K562 (cell line): Measurements from ENCODE around the gene GPER1. TPM values are rescaled to one million over a fixed set of nuclear protein-coding genes. Genes with fewer than 3 reads are reported as not detected.

ENCODE experiments used
- ASH1L ChIP-seq: fragments of 450-650 bp; IDR thresholded peaks from 2 replicates; pipeline ENCODE4 v1.6.1; 2018; ENCODE audit warnings: borderline replicate concordance, mild to moderate bottlenecking, low read depth; ENCODE audit not compliant: partially characterized antibody
- BCL6 ChIP-seq: fragments of 250-450 bp; sonication (Bioruptor Pico); IDR thresholded peaks from 2 replicates; pipeline ENCODE4 v1.4.0; 2020
- C11orf30 ChIP-seq: fragments of 450-650 bp; IDR thresholded peaks from 2 replicates; pipeline ENCODE4 v1.6.1; 2016; ENCODE audit warnings: low read depth, mild to moderate bottlenecking
- CCNT2 ChIP-seq: IDR thresholded peaks from 2 replicates; pipeline ENCODE4 v1.6.1; 2011; ENCODE audit warnings: borderline replicate concordance, low read depth, mild to moderate bottlenecking, moderate library complexity, mixed read lengths, low read length; ENCODE audit not compliant: insufficient read length; ENCODE audit errors: extremely low read depth
- CREB1 ChIP-seq, 2 experiments: sonication (generic) in 1 of 2; formaldehyde crosslinking in 1 of 2; IDR thresholded peaks; 2 replicates each; pipeline versions ENCODE4 v1.6.1 to v1.8.0; 2012 to 2022; ENCODE audit warnings: inconsistent platforms in 1 of 2, mild to moderate bottlenecking in 1 of 2, missing genetic modification reagents in 1 of 2, moderate library complexity in 1 of 2
- E2F6 ChIP-seq, 2 experiments: IDR thresholded peaks; 2 replicates each; pipeline ENCODE4 v1.6.1; 2011; ENCODE audit warnings: borderline replicate concordance in 1 of 2, control low read depth in 1 of 2, low read depth in 1 of 2, low read length in 1 of 2, mild to moderate bottlenecking in 1 of 2, mixed read lengths in 1 of 2, moderate library complexity in 1 of 2; ENCODE audit not compliant: insufficient read depth in 1 of 2, insufficient read length in 1 of 2, poor library complexity in 1 of 2, severe bottlenecking in 1 of 2; ENCODE audit errors: extremely low read depth in 1 of 2
- E4F1 ChIP-seq: fragments of 250-450 bp; sonication (Bioruptor Pico); IDR thresholded peaks from 2 replicates; pipeline ENCODE4 v1.5.0; 2021; ENCODE audit warnings: mild to moderate bottlenecking, borderline replicate concordance
- GABPB2 ChIP-seq: fragments of 250-450 bp; sonication (Bioruptor Pico); conservative IDR thresholded peaks from 2 replicates; pipeline ENCODE4 v1.5.1; 2021; ENCODE audit warnings: mild to moderate bottlenecking
- HNRNPL ChIP-seq: fragments of 200-400 bp; formaldehyde crosslinking; IDR thresholded peaks from 2 replicates; pipeline ENCODE4 v1.6.1; 2017; ENCODE audit warnings: low read depth, mild to moderate bottlenecking, low read length
- POLR2AphosphoS5 ChIP-seq: IDR thresholded peaks from 2 replicates; pipeline ENCODE4 v1.6.1; 2011; ENCODE audit warnings: mild to moderate bottlenecking, low read depth, low read length, moderate library complexity; ENCODE audit not compliant: control insufficient read depth, insufficient read depth
- RAD21 ChIP-seq, 2 experiments: fragments of 250-450 bp in 1 of 2; fragments of 450-650 bp in 1 of 2; sonication (Bioruptor Pico) in 1 of 2; formaldehyde crosslinking in 1 of 2; IDR thresholded peaks in 1 of 2; conservative IDR thresholded peaks in 1 of 2; 2 replicates each; pipeline versions ENCODE4 v1.4.0 to v1.8.0; 2020 to 2022; ENCODE audit warnings: mild to moderate bottlenecking in 2 of 2, moderate library complexity in 1 of 2
- RNF219 ChIP-seq: fragments of 250-450 bp; sonication (Bioruptor Pico); IDR thresholded peaks from 2 replicates; pipeline ENCODE4 v1.5.0; 2022; ENCODE audit warnings: mild to moderate bottlenecking
- TCF3 ChIP-seq: sonication (generic); formaldehyde crosslinking; IDR thresholded peaks from 2 replicates; pipeline ENCODE4 v1.4.0; 2020; ENCODE audit warnings: mild to moderate bottlenecking, missing genetic modification reagents
- ZC3H8 ChIP-seq: fragments of 450-650 bp; IDR thresholded peaks from 2 replicates; pipeline ENCODE4 v1.6.1; 2017
- ZEB2 ChIP-seq: fragments of 450-650 bp; IDR thresholded peaks from 2 replicates; pipeline ENCODE4 v1.6.1; 2016
- ZNF121 ChIP-seq: sonication (generic); formaldehyde crosslinking; conservative IDR thresholded peaks from 2 replicates; pipeline ENCODE4 v1.8.0; 2022; ENCODE audit warnings: missing genetic modification reagents
- ZNF398 ChIP-seq: fragments of 250-450 bp; sonication (Bioruptor Pico); IDR thresholded peaks from 2 replicates; pipeline ENCODE4 v1.8.0; 2021; ENCODE audit warnings: moderate library complexity, mild to moderate bottlenecking, inconsistent platforms
- ZNF584 ChIP-seq: fragments of 200-800 bp; sonication (Bioruptor generic); IDR thresholded peaks from 2 replicates; pipeline ENCODE4 v1.6.1; 2016; ENCODE audit warnings: low read depth, mild to moderate bottlenecking, missing genetic modification characterization, missing compliant biosample characterization
- polyA plus RNA-seq, 8 experiments: library from polyadenylated mRNA; depleted of rRNA in 4 of 8; stranded (reverse) in 5 of 8; unstranded in 3 of 8; fragments of >200 nt; fragmentation: Nextera tagmentation in 2 of 8; fragmentation: Illumina TruSeq in 1 of 8; extraction: Ambion mirVana in 2 of 8; extraction: Trizol in 1 of 8; gene quantifications; 2 replicates each; pipeline versions ENCODE4 v1.2.1 to v1.2.3, GENCODE V29; 2011 to 2014; ENCODE audit warnings: inconsistent platforms in 1 of 8, missing spikeins in 1 of 8
- total RNA-seq, 7 experiments: library from RNA; depleted of rRNA in 6 of 7; stranded (reverse); fragments of >200 nt in 6 of 7; fragmentation: Illumina TruSeq in 2 of 7; extraction: Trizol in 2 of 7; gene quantifications; 2 replicates each; pipeline versions ENCODE4 v1.2.1 to v1.2.3, GENCODE V29; 2011 to 2021; ENCODE audit warnings: low replicate concordance in 1 of 7

GPER1 gene
- total and polyA plus RNA-seq, 9 of the 15 experiments (the other 6 are each of a cell fraction or from before 2014, with no cell fraction given) = 0.04 to 0.09 (median 0.08) TPM; not detected in 6

- 0 out of 2 replicates have a peak, but pooled peaks have one; percentile 52 for TF ChIP-seq RNF219 (CRISPR knock-in tag)
- TF ChIP-seq ZC3H8 = no peak
- TF ChIP-seq RAD21 (CRISPR knock-in tag; conservative IDR thresholded peaks at IDR 0.05 in 1 of 2, IDR thresholded peaks at IDR 0.05 in 1 of 2) = peak; percentile 28 to 38; a peak in 3 of 4 replicates
- peak; percentile 79; the same call in 1 of the 2 replicates for TF ChIP-seq HNRNPL
- no peak for TF ChIP-seq ZNF584 (CRISPR knock-in tag)
- TF ChIP-seq E2F6 (IDR thresholded peaks at IDR 0.05; ENCODE audit: borderline replicate concordance in 1 of 2, extremely low read depth in 1 of 2, insufficient read depth in 1 of 2, insufficient read length in 1 of 2, low read depth in 1 of 2, low read length in 1 of 2, poor library complexity in 1 of 2, severe bottlenecking in 1 of 2) = peak; percentile 34 to 50
- TF ChIP-seq ASH1L = no peak
- peak; percentile 76; the same call in 1 of the 2 replicates for TF ChIP-seq ZEB2
- no peak for TF ChIP-seq GABPB2
- peak; percentile 83 for TF ChIP-seq CCNT2
- peak; percentile 61 for TF ChIP-seq POLR2AphosphoS5
- no peak for TF ChIP-seq ZNF398
- TF ChIP-seq TCF3 (CRISPR knock-in tag) = peak; percentile 87
- peak; percentile 100 for TF ChIP-seq C11orf30
- TF ChIP-seq E4F1 (CRISPR knock-in tag) = no peak
- no peak for TF ChIP-seq ZNF121 (CRISPR knock-in tag)
- no peak for TF ChIP-seq BCL6 (CRISPR knock-in tag)
- TF ChIP-seq CREB1 (IDR thresholded peaks at IDR 0.05) = 0 out of 2 replicates have a peak, but pooled peaks have one; percentile 28
- peak; percentile 11; the same call in 1 of the 2 replicates for TF ChIP-seq CREB1 (CRISPR knock-in tag; IDR thresholded peaks at IDR 0.05)
Measured at GRCh38 chr7:1044189-1045068, 43.5 kb upstream of the GPER1 start, which contains the start of gene GPR146 (continued).
